Glomerular visceral epithelial cell (primary cell): ENCODE measurements around the gene S100PBP.
A peak's percentile ranks its signal among the peaks of the same experiment; 100 is the strongest.

Source experiments
- DNase-seq: peaks from one replicate; pipeline ENCODE4 v3.0.0-alpha.2; 2016; ENCODE audit errors: extremely low spot score

The S100PBP gene

GRCh38 chr1:32817159-32817814 is at the start of gene S100PBP, which contains the start of gene YARS1:
TSS of gene S100PBP (plus strand) at chr1:32817653. CDS start at chr1:32826100, 8,447 bp downstream.
TSS of gene YARS1 (minus strand) at chr1:32817358. CDS start at chr1:32817244, 114 bp downstream.
- DNase-seq = peak; percentile 98

GRCh38 chr1:32768110-32768850 is 49.2 kb upstream of the S100PBP start:
- DNase-seq = no peak

- no peak for DNase-seq
These were observed 47.8 kb upstream of the S100PBP start for GRCh38 chr1:32769524-32770220.

- no peak for DNase-seq
These were observed 47.2 kb upstream of the S100PBP start for GRCh38 chr1:32770221-32770731.

GRCh38 chr1:32770741-32771548 is 46.5 kb upstream of the S100PBP start:
- DNase-seq = no peak

GRCh38 chr1:32771561-32772280 is 45.7 kb upstream of the S100PBP start:
- DNase-seq = no peak

GRCh38 chr1:32772281-32773017 is 45.0 kb upstream of the S100PBP start:
- no peak for DNase-seq

- peak; percentile 82 for DNase-seq
These were observed 44.3 kb upstream of the S100PBP start for GRCh38 chr1:32773018-32773763.

- no peak for DNase-seq
These were observed 43.5 kb upstream of the S100PBP start for GRCh38 chr1:32773764-32774463.

- DNase-seq = no peak
These were observed 43.0 kb upstream of the S100PBP start for GRCh38 chr1:32774464-32774808.

GRCh38 chr1:32774950-32775634 is 42.4 kb upstream of the S100PBP start:
- peak; percentile 96 for DNase-seq

- peak; percentile 68 for DNase-seq
These were observed 41.7 kb upstream of the S100PBP start for GRCh38 chr1:32775640-32776337.

GRCh38 chr1:32779242-32779641 is 38.2 kb upstream of the S100PBP start:
- DNase-seq = no peak

- no peak for DNase-seq
These were observed 37.4 kb upstream of the S100PBP start for GRCh38 chr1:32780005-32780404.

- DNase-seq = no peak
These were observed 36.7 kb upstream of the S100PBP start for GRCh38 chr1:32780628-32781234.

GRCh38 chr1:32782086-32782485 is 35.4 kb upstream of the S100PBP start:
- peak; percentile 64 for DNase-seq

GRCh38 chr1:32783851-32784250 is 33.6 kb upstream of the S100PBP start:
- peak; percentile 58 for DNase-seq
